Mesendoderm (in vitro differentiated cells): ENCODE measurements around the gene MACROD2.

Experiments
- DNase-seq: peaks from one replicate; pipeline ENCODE4 v3.0.0; 2013
- H2AK5ac ChIP-seq: 2 replicates; pipeline ENCODE4 v1.6.1; 2013; ENCODE audit warnings: low read length, inconsistent platforms
- H2BK120ac ChIP-seq: 2 replicates; pipeline ENCODE4 v1.6.1; 2013; ENCODE audit warnings: low read depth, mild to moderate bottlenecking, low read length, moderate library complexity, mixed read lengths
- H2BK15ac ChIP-seq: replicated peaks from 2 replicates; pipeline ENCODE4 v1.6.1; 2013; ENCODE audit warnings: low read depth, mild to moderate bottlenecking, moderate library complexity
- H2BK5ac ChIP-seq: 2 replicates; pipeline ENCODE4 v1.6.1; 2013; ENCODE audit warnings: low read length, inconsistent platforms
- H3K18ac ChIP-seq: 2 replicates; pipeline ENCODE4 v1.6.1; 2013; ENCODE audit warnings: mild to moderate bottlenecking, low read length, mixed read lengths
- H3K23ac ChIP-seq: one replicate; pipeline ENCODE4 v1.6.1; 2013; ENCODE audit warnings: low read length
- H3K27ac ChIP-seq: 2 replicates; pipeline ENCODE4 v1.5.1; 2013; ENCODE audit warnings: low read depth, mild to moderate bottlenecking, inconsistent platforms, low read length, moderate library complexity
- H3K27me3 ChIP-seq: 2 replicates; pipeline ENCODE4 v1.6.1; 2013; ENCODE audit warnings: low read length, control low read depth, mild to moderate bottlenecking, inconsistent platforms; ENCODE audit not compliant: insufficient read depth, poor library complexity
- H3K36me3 ChIP-seq: 2 replicates; pipeline ENCODE4 v1.6.1; 2013; ENCODE audit warnings: low read length, inconsistent platforms; ENCODE audit not compliant: control insufficient read depth, insufficient read depth
- H3K4ac ChIP-seq: one replicate; pipeline ENCODE4 v1.6.1; 2013; ENCODE audit warnings: low read depth, mild to moderate bottlenecking, low read length, moderate library complexity
- H3K4me1 ChIP-seq: 2 replicates; pipeline ENCODE4 v1.6.1; 2013; ENCODE audit warnings: low read depth, low read length, inconsistent platforms; ENCODE audit not compliant: control insufficient read depth
- H3K4me2 ChIP-seq: 2 replicates; pipeline ENCODE4 v1.6.1; 2013; ENCODE audit warnings: low read length
- H3K4me3 ChIP-seq: 2 replicates; pipeline ENCODE4 v1.5.1; 2013; ENCODE audit warnings: mild to moderate bottlenecking, low read length
- H3K56ac ChIP-seq: one replicate; pipeline ENCODE4 v1.6.1; 2013; ENCODE audit warnings: low read length
- H3K79me1 ChIP-seq: 2 replicates; pipeline ENCODE4 v1.6.1; 2013; ENCODE audit warnings: low read length, inconsistent platforms
- H3K79me2 ChIP-seq: 2 replicates; pipeline ENCODE4 v1.6.1; 2013; ENCODE audit warnings: mild to moderate bottlenecking, low read length; ENCODE audit not compliant: control insufficient read depth, insufficient read depth
- H3K9ac ChIP-seq: 2 replicates; pipeline ENCODE4 v1.6.1; 2013; ENCODE audit warnings: low read length, inconsistent platforms
- H4K5ac ChIP-seq: one replicate; pipeline ENCODE4 v1.6.1; 2013; ENCODE audit warnings: low read length
- H4K8ac ChIP-seq: one replicate; pipeline ENCODE4 v1.6.1; 2013; ENCODE audit warnings: low read depth, mild to moderate bottlenecking, control low read depth, low read length, moderate library complexity
- WGBS: extraction: QIAGEN DNeasy Blood & Tissue Kit; methylation state at CpG from one replicate; pipeline ENCODE4 v1.1.7; 2013; ENCODE audit warnings: low lambda C conversion rate, missing lambda C conversion rate; ENCODE audit not compliant: insufficient coverage; ENCODE audit errors: extremely low coverage; 5-methylcytosine and 5-hydroxymethylcytosine counted together

MACROD2 gene

DNA sequence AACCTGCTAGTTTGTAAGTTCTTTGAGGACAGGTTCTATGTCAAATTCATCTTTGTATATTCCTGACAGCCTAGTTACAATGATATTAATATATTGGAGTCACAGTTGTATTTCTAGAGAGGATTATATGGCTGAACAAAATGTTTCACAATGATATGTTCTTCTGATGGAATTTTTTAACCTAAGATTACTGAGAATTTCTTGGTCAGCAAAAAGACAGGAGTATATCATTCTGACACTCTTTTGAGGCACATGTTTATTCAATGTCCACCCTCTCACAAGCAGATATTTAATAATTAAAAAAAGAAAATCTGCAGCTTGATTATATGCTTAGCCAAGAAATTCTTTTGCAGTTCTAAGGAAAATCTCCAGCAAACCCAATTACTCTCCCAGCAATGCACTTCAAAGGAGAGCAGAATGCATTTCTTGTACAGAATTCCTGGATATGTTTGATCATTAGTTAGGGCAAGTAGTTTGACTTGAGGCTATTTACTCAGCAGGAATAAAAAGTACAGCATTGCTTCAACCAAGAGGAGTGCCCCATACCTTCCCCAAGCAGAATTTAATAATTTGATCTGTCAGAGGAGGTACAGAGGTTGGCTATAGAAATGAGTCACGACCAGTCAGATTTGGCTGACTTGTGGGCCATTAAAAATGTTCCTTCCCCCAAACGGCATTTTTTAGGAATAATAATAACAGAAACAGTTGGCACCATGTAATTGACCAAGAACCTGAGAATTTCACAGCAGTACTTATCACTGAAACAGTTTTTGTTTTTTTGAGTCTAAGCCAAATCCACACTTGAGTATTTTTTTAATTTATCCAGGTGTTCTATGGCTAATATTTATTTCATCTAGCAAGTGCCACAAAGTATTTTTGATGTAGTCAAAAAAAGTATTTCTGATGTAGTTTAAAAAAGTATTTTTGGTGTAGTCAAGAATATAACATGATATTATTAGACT lies 850.2 kb downstream of the MACROD2 start:
- no peak for DNase-seq
- H3K23ac ChIP-seq = no peak overlapping the region
- H3K79me2 ChIP-seq = no peaks in the 10 kb centered on the region
- no peak overlapping the region for H4K5ac ChIP-seq
- no peak overlapping the region for H4K8ac ChIP-seq
- no peak overlapping the region for H3K4me3 ChIP-seq
- no peak overlapping the region for H3K4me2 ChIP-seq
- H2BK120ac ChIP-seq = no peak overlapping the region
- H3K18ac ChIP-seq = no peak overlapping the region
- no peaks in the 10 kb centered on the region for H3K27me3 ChIP-seq
- WGBS = no CpG with 5 or more reads among the region's 2 CpGs
- H2BK5ac ChIP-seq = no peak overlapping the region
- no peak overlapping the region for H3K9ac ChIP-seq
- no peak overlapping the region for H3K27ac ChIP-seq
- no peak overlapping the region for H2AK5ac ChIP-seq
- no peak overlapping the region for H3K4ac ChIP-seq
- H2BK15ac ChIP-seq = no peak overlapping the region
- H3K79me1 ChIP-seq = no peaks in the 10 kb centered on the region
- H3K56ac ChIP-seq = no peak overlapping the region
- no peaks in the 10 kb centered on the region for H3K36me3 ChIP-seq
- H3K4me1 ChIP-seq = no peaks in the 10 kb centered on the region

DNA sequence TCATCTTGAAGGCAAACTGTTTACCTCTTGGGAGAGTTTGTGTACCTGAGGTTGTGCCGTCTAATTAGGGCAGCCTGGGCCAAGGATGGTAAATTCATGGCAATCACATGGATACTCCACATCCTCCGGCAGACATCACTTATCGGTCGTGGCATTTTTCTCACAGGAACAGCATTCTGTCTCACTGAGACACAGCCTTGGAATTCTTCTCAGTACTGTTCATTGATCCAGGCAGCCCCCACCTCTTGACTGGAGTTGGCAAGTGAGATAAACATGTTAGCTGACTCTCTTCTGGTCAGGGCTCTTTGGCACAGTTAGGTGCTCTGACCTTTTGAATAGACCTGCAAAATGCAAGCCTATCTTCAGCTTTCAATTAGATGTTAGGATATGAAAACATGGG lies 853.5 kb downstream of the MACROD2 start:
- Histone ChIP-seq H2AK5ac (no peak overlapping the region), H3K23ac (no peak overlapping the region), H2BK5ac (no peak overlapping the region), H2BK15ac (no peak overlapping the region), H3K27me3 (no peaks in the 10 kb centered on the region), H3K27ac (no peak overlapping the region), H3K4me3 (no peak overlapping the region), H4K8ac (no peak overlapping the region), H3K9ac (no peak overlapping the region), H3K4me2 (no peak overlapping the region), H3K4ac (no peak overlapping the region), H3K4me1 (no peaks in the 10 kb centered on the region), H4K5ac (no peak overlapping the region), H3K56ac (no peak overlapping the region), H3K79me2 (no peaks in the 10 kb centered on the region), H3K18ac (no peak overlapping the region), H2BK120ac (no peak overlapping the region), H3K79me1 (no peaks in the 10 kb centered on the region), H3K36me3 (no peaks in the 10 kb centered on the region)
- DNase-seq = no peak
- no CpG with 5 or more reads among the region's 4 CpGs for WGBS

DNA sequence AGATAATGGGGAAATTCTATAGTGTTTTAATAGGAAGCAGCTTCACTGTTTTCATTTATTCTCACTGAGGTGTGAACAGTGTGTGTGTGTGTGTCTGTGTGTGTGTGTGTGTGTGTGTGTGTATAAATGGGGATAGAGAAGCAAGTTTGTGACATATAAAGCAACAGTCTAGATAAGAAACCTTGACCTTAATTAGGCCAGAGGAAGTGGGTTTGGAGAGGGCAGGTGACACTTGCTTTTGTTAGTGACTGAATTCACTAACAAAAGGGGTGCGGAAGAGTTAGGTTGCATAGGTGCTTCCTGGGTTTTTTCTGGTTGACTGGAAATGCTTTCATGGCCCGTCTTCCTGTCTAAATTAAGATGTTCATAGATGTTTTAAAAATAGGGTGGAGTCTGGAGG lies 857.8 kb downstream of the MACROD2 start:
- Histone ChIP-seq H2BK5ac (no peak overlapping the region), H3K9ac (no peak overlapping the region), H3K4me3 (no peak overlapping the region), H3K79me2 (no peaks in the 10 kb centered on the region), H3K4me1 (no peaks in the 10 kb centered on the region), H3K4ac (no peak overlapping the region), H3K23ac (no peak overlapping the region), H3K79me1 (no peaks in the 10 kb centered on the region), H3K27ac (no peak overlapping the region), H3K36me3 (no peaks in the 10 kb centered on the region), H2BK15ac (no peak overlapping the region), H3K56ac (no peak overlapping the region), H2AK5ac (no peak overlapping the region), H3K18ac (no peak overlapping the region), H2BK120ac (no peak overlapping the region), H4K8ac (no peak overlapping the region), H3K27me3 (no peaks in the 10 kb centered on the region), H4K5ac (no peak overlapping the region), H3K4me2 (no peak overlapping the region)
- no CpG with 5 or more reads among the region's 2 CpGs for WGBS
- DNase-seq = no peak

DNA sequence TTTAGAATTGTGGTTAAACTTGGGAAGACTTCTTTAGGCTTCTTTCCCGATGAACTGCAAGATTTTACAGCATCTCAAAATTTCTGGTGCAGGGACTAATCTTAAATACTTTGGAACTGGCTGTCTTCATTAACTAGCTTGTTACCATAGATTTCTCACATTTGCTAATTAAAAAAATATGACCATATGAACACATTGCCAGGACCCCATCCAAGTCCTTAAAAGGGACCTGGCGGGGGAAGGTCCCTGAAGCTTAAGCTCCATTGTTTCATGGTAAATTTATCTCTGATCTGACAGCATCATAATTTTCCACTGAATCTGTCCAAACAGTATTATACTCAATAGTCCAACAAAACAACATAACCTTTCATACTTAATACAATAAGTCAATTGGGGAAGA lies 859.9 kb downstream of the MACROD2 start:
- H3K4ac ChIP-seq = no peak overlapping the region
- H4K5ac ChIP-seq = no peak overlapping the region
- no peak overlapping the region for H3K56ac ChIP-seq
- H3K4me2 ChIP-seq = no peak overlapping the region
- H3K27ac ChIP-seq = no peak overlapping the region
- H2BK15ac ChIP-seq = no peak overlapping the region
- no peak overlapping the region for H2BK120ac ChIP-seq
- H3K79me1 ChIP-seq = no peaks in the 10 kb centered on the region
- no peak overlapping the region for H2BK5ac ChIP-seq
- no peak overlapping the region for H3K4me3 ChIP-seq
- no CpG with 5 or more reads among the region's 2 CpGs for WGBS
- H3K18ac ChIP-seq = no peak overlapping the region
- DNase-seq = no peak
- H4K8ac ChIP-seq = no peak overlapping the region
- H3K27me3 ChIP-seq = no peaks in the 10 kb centered on the region
- no peaks in the 10 kb centered on the region for H3K36me3 ChIP-seq
- no peak overlapping the region for H3K23ac ChIP-seq
- H2AK5ac ChIP-seq = no peak overlapping the region
- no peak overlapping the region for H3K9ac ChIP-seq
- H3K79me2 ChIP-seq = no peaks in the 10 kb centered on the region
- H3K4me1 ChIP-seq = no peaks in the 10 kb centered on the region

DNA sequence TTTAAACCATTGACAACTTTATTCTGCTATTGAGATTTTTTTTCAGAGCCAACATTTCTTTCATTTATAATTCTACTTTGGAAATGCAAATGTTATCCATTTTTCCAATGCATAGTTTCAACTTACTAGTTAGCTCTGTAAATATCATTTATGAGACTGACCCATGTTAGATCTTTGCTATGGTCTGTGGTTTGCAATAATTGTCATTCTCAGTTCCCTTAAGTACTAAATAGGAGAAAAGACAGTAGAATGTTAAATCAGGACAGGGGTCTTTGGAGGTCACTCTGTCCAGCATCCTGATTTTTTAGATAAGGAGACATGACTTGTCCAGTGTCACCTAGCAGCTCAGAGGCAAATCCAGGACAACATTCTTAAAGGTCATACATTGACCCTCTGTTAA lies 864.3 kb downstream of the MACROD2 start:
- no peak overlapping the region for H3K18ac ChIP-seq
- no peak overlapping the region for H4K8ac ChIP-seq
- H3K4me1 ChIP-seq = peaks cover 2% of the 10 kb centered on the region
- no peak overlapping the region for H3K9ac ChIP-seq
- no peak overlapping the region for H4K5ac ChIP-seq
- no peak overlapping the region for H3K4me3 ChIP-seq
- no peak overlapping the region for H3K4me2 ChIP-seq
- H3K4ac ChIP-seq = no peak overlapping the region
- H3K79me1 ChIP-seq = no peaks in the 10 kb centered on the region
- no peaks in the 10 kb centered on the region for H3K27me3 ChIP-seq
- no peak overlapping the region for H3K56ac ChIP-seq
- H3K23ac ChIP-seq = no peak overlapping the region
- no peak for DNase-seq
- H2BK15ac ChIP-seq = no peak overlapping the region
- H3K27ac ChIP-seq = no peak overlapping the region
- no peak overlapping the region for H2AK5ac ChIP-seq
- no peak overlapping the region for H2BK5ac ChIP-seq
- H2BK120ac ChIP-seq = no peak overlapping the region
- no peaks in the 10 kb centered on the region for H3K36me3 ChIP-seq
- H3K79me2 ChIP-seq = no peaks in the 10 kb centered on the region

DNA sequence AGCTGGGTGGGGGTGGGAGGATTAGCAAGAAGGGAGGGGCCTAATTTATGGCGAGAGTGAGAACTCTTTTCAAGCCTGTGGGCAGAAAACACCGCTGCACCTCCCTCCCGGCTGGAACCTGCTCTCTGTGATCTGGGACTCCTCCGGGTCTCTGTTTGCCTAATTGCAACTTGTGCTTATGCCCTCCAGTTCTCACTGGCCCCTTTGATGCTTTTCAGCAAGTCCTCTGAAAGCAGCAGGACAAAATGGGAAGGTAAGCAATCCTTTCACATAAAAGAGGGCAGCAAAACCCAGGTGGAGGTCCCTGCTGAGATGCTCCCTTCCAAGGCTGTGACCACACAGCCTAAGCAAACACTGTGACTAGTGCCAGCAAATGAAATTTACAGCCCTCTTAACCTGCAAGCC lies 865.1 kb downstream of the MACROD2 start:
- H3K4me3 ChIP-seq = no peak overlapping the region
- no peak overlapping the region for H3K4me2 ChIP-seq
- no CpG with 5 or more reads among the region's 4 CpGs for WGBS
- no peak overlapping the region for H2BK5ac ChIP-seq
- H2AK5ac ChIP-seq = no peak overlapping the region
- H4K5ac ChIP-seq = no peak overlapping the region
- H3K18ac ChIP-seq = no peak overlapping the region
- H3K56ac ChIP-seq = peak overlapping the region; percentile 27
- no peaks in the 10 kb centered on the region for H3K27me3 ChIP-seq
- H3K9ac ChIP-seq = no peak overlapping the region
- H3K4ac ChIP-seq = no peak overlapping the region
- H3K79me1 ChIP-seq = no peaks in the 10 kb centered on the region
- no peaks in the 10 kb centered on the region for H3K36me3 ChIP-seq
- DNase-seq = peak; percentile 72
- H2BK120ac ChIP-seq = no peak overlapping the region
- H2BK15ac ChIP-seq = no peak overlapping the region
- H3K4me1 ChIP-seq = peaks cover 2% of the 10 kb centered on the region
- H3K79me2 ChIP-seq = no peaks in the 10 kb centered on the region
- H3K27ac ChIP-seq = peak overlapping the region; percentile 33
- H3K23ac ChIP-seq = no peak overlapping the region
- H4K8ac ChIP-seq = no peak overlapping the region
